ENCODE results near the gene MAB21L4. TPM values are rescaled to one million over a fixed set of nuclear protein-coding genes. Genes with fewer than 3 reads are reported as not detected.

Gene MAB21L4
- total and polyA plus RNA-seq, 2 of the 8 experiments (the other 6 are each of a cell fraction or from before 2014, with no cell fraction given), result 0.11 TPM; not detected in 1

DNA sequence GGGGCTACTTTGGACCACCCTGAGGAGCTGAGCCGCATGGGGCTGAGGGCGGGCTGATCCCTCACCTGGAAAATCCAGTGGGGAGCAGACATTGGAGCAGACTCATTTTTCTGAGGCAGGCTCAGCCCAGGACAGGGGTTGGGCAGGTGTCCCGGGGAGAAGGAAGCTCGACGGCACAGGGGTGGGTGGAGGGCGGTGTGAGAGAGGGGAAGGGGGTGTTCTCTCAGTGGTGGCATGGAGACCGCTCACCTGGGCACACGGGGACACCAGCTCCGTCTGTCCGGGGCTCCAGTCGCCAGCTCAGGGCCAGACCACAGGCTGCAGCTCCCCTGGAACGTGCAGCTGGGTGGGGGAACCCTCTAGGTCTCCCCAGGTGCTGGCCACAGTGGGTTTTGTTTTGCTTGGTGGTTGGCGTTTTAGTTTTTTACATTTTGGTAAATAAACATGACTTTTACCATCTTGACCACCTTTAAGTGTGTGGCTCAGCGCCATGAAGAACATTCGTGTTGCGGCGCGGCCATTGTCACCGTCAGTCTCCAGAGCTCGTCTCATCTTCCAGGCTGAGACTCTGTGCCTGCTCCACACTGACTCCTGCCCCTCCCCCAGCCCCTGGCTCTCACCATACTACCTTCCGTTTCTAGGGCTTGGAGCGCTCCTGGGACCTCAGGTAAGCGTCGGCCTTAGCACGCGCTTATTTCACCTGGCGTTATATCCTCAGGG lies 4.3 kb upstream of the MAB21L4 start:
- H2BK20ac ChIP-seq (ENCODE audit: low read length), result no peak overlapping the region
- H4K91ac ChIP-seq (replicated peaks; ENCODE audit: insufficient read length, low read length), result no peak overlapping the region
- 87% methylated on average over 21 of the region's 27 CpGs; no CpG with 5 or more reads in 1 of the 2 experiments for WGBS, 2 experiments (ENCODE audit: extremely low coverage in 1 of 2, insufficient coverage in 1 of 2, insufficient read length in 1 of 2, insufficient replicate concordance in 2 of 2, low coverage in 1 of 2, low lambda C conversion rate in 2 of 2, missing lambda C conversion rate in 1 of 2)
- TF ChIP-seq RBBP5 (IDR thresholded peaks at IDR 0.05; ENCODE audit: borderline replicate concordance, low read depth, low read length), result no peak
- no peak for TF ChIP-seq YY1 (IDR thresholded peaks at IDR 0.05; ENCODE audit: low read depth, low read length)
- TF ChIP-seq CHD1 (IDR thresholded peaks at IDR 0.05; ENCODE audit: low read depth, low read length), result no peak
- TF ChIP-seq, protein P1, sequence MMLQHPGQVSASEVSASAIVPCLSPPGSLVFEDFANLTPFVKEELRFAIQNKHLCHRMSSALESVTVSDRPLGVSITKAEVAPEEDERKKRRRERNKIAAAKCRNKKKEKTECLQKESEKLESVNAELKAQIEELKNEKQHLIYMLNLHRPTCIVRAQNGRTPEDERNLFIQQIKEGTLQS (IDR thresholded peaks at IDR 0.05; ENCODE audit: insufficient read depth, low read depth, low read length), result no peak
- no peak for TF ChIP-seq EGR1 (IDR thresholded peaks at IDR 0.05; ENCODE audit: borderline replicate concordance, low read depth, low read length)
- no peak for TF ChIP-seq JUN (IDR thresholded peaks at IDR 0.05; ENCODE audit: low read depth, low read length)
- no peak for TF ChIP-seq PHF8 (conservative IDR thresholded peaks at IDR 0.05; ENCODE audit: low read depth, low read length)
- TF ChIP-seq EP300 (IDR thresholded peaks at IDR 0.05; ENCODE audit: borderline replicate concordance in 1 of 2, low read depth in 2 of 2, low read length in 2 of 2), result no peak
- H2AFZ ChIP-seq (ENCODE audit: low read length), result no peak overlapping the region
- H3K4me1 ChIP-seq (replicated peaks in 1 of 4; ENCODE audit: control insufficient read depth in 3 of 4, insufficient read depth in 4 of 4, low read length in 3 of 4), result no peaks in the 10 kb centered on the region
- no peak overlapping the region for H2BK5ac ChIP-seq (ENCODE audit: low read depth, low read length)
- no peaks in the 10 kb centered on the region for H3K23me2 ChIP-seq (ENCODE audit: low read depth, low read length)
- DNase-seq (ENCODE audit: low read depth in 1 of 2, low spot score in 2 of 2), result no peak
- H4K20me1 ChIP-seq (replicated peaks in 1 of 2; ENCODE audit: control insufficient read depth in 1 of 2, insufficient read depth in 2 of 2, low read length in 2 of 2), result peaks cover 0 to 2% of the 10 kb centered on the region in 2 experiments
- no peak overlapping the region for H3K14ac ChIP-seq (ENCODE audit: insufficient read length)
- no peak overlapping the region for H2BK120ac ChIP-seq (replicated peaks; ENCODE audit: low read depth, low read length)
- peaks cover 0 to 3% of the 10 kb centered on the region in 2 experiments; a peak in 1 of 4 replicates for H3K9me3 ChIP-seq (ENCODE audit: insufficient read depth in 2 of 2, low read depth in 1 of 2, low read length in 1 of 2)
- no peaks in the 10 kb centered on the region for H3K79me2 ChIP-seq (ENCODE audit: control insufficient read depth in 1 of 2, insufficient read depth in 2 of 2, low read length in 2 of 2)
- POLR2A ChIA-PET (ENCODE audit: partially characterized antibody), result interaction anchor here (1.2 kb wide), 1 partner anchor 10 kb away, joined by 3 read pairs; no protein-coding TSS in a partner anchor
- CTCF ChIA-PET (ENCODE audit: partially characterized antibody), result interaction anchor here (0.6 to 4.1 kb wide), 6 partner anchors 12 to 293 kb away, joined by 3 to 20 read pairs (median 7); no protein-coding TSS in a partner anchor
- H3K4ac ChIP-seq (replicated peaks; ENCODE audit: insufficient read length, low read depth, low read length), result no peak overlapping the region
- no peak overlapping the region for H2AK5ac ChIP-seq (ENCODE audit: low read depth, low read length)
- H3K56ac ChIP-seq (replicated peaks; ENCODE audit: insufficient read length, low read depth, low read length), result no peak overlapping the region
- H3K4me3 ChIP-seq (ENCODE audit: extremely low read depth in 1 of 4, insufficient read depth in 2 of 4, low read depth in 3 of 4, low read length in 4 of 4), result no peak overlapping the region
- H3K27ac ChIP-seq (ENCODE audit: low read depth, low read length), result no peak overlapping the region
- no peak overlapping the region for H4K8ac ChIP-seq (ENCODE audit: extremely low read depth, insufficient read depth, low read length)
- H3K36me3 ChIP-seq (ENCODE audit: control insufficient read depth in 2 of 4, insufficient read depth in 4 of 4, low read length in 3 of 4), result no peaks in the 10 kb centered on the region
- no peak overlapping the region for H3K4me2 ChIP-seq (ENCODE audit: insufficient read depth in 1 of 2, low read depth in 2 of 2, low read length in 2 of 2)
- no peak overlapping the region for H3K23ac ChIP-seq (ENCODE audit: insufficient read length)
- H3K18ac ChIP-seq (ENCODE audit: extremely low read depth, low read length), result no peak overlapping the region
- no peak overlapping the region for H2BK12ac ChIP-seq (ENCODE audit: low read depth, low read length)
- no peak overlapping the region for H3K9ac ChIP-seq (replicated peaks in 1 of 4; ENCODE audit: extremely low read depth in 1 of 4, low read depth in 3 of 4, low read length in 3 of 4)
- H2BK15ac ChIP-seq (ENCODE audit: low read length), result no peak overlapping the region; the same call in 1 of the 2 replicates
- no peaks in the 10 kb centered on the region for H3K79me1 ChIP-seq (ENCODE audit: low read depth, low read length)
- H3K27me3 ChIP-seq (replicated peaks in 1 of 4; ENCODE audit: control insufficient read depth in 3 of 4, extremely low read depth in 1 of 4, insufficient read depth in 3 of 4, low read length in 3 of 4), result no peaks in the 10 kb centered on the region
- FAIRE-seq, result no peak
- no peak overlapping the region for H4K5ac ChIP-seq (ENCODE audit: insufficient read length, low read depth, low read length)

Measured in H1 (cell line).